ENCODE data around the gene GPR148. TPM values are rescaled to one million over a fixed set of nuclear protein-coding genes. Genes with fewer than 3 reads are reported as not detected.

Gene GPR148
- total RNA-seq, 2 experiments from 2014 or later: not detected

DNA sequence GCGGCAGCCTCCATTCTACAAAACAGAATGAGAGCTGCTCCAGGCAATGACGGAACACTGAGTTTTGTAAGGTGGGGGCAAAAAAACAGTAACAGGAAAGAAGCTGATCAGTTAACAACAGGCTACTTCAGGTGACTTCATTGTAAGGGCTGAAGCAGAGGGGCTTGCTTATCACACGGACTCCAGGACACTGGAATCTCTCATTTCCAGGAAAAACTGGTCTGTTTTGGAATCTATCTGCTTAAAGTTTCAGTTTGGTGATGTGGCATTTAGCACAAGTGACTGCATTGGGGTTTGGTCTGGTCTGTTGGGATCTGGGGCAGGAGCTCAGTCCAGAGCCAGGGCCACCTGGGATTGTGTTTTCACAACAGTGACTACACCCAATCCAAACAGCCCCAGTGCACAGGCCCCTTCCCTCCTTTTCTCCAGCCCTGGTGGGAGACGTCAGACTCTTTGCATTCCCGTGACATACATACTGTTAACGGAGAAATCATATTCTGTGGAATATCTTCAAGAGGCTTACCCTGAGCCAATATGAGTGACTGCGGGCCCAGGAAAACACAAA is 40.6 kb downstream of the GPR148 start:
- H3K4me3 Mint-ChIP-seq: no peak overlapping the region
- no peaks in the 10 kb centered on the region for H3K4me1 Mint-ChIP-seq
- CTCF ChIA-PET: no interaction called here
- no peak for ATAC-seq
- no peak for DNase-seq
- no peak overlapping the region for H3K27ac Mint-ChIP-seq
- H3K9me3 Mint-ChIP-seq (ENCODE audit: low read depth): peaks cover 3% of the 10 kb centered on the region
- no peaks in the 10 kb centered on the region for H3K27me3 Mint-ChIP-seq
- H3K36me3 Mint-ChIP-seq: no peaks in the 10 kb centered on the region

DNA sequence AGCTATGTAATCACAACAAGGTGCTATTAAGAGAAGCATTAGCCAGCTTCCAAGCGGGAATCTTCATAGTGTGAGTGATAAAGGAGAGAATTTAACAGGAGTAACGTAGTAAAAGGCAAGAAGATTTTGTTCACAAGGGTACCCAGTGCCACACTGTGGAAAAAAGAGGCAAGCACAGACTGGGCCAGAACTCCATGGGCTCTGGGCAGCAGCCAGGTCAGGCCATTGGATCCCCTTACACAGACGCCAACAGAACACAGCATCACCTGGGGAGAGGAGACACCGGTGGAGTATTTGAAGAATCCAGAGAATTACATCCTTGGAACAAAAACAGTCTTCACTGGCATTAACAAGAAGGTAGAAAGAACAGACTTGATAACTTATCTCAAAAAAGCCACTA is 47.7 kb downstream of the GPR148 start:
- ATAC-seq (no peak), DNase-seq (no peak)
- Mint-ChIP-seq H3K27ac (no peak overlapping the region), H3K36me3 (no peaks in the 10 kb centered on the region), H3K4me1 (no peaks in the 10 kb centered on the region), H3K27me3 (peaks cover 20% of the 10 kb centered on the region), H3K4me3 (no peak overlapping the region), H3K9me3 (ENCODE audit: low read depth) (peaks cover 3% of the 10 kb centered on the region)
- CTCF ChIA-PET: interaction anchor here (1.6 kb wide), 1 partner anchor 48 kb away, joined by 3 read pairs; no protein-coding TSS in a partner anchor

DNA sequence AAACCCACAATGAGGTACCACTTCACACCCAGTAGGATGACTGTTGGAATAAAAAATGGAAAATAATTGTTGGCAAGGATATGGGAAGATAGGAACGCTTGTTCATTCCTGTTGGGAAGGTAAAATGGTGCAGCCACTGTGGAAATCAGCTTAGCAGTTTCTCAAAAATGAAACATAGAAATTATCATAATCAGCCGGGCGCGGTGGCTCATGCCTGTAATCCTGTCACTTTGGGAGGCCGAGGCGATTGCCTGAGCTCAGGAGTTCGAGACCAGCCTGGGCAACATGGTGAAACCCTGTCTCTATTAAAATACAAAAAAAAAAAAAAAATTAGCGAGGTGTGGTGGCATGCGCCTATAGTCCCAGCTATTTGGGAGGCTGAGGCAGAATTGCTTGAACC is 49.9 kb downstream of the GPR148 start:
- H3K9me3 Mint-ChIP-seq (ENCODE audit: low read depth): no peaks in the 10 kb centered on the region
- DNase-seq (no peak), ATAC-seq (no peak)
- H3K36me3 Mint-ChIP-seq: no peaks in the 10 kb centered on the region
- no peak overlapping the region for H3K27ac Mint-ChIP-seq
- H3K27me3 Mint-ChIP-seq: peaks cover 32% of the 10 kb centered on the region
- no peaks in the 10 kb centered on the region for H3K4me1 Mint-ChIP-seq
- CTCF ChIA-PET: no interaction called here
- H3K4me3 Mint-ChIP-seq: no peak overlapping the region

Other genes starting within 250 kb of the GPR148 start
- gene POTEI, start 219.7 kb upstream of the GPR148 start, total RNA-seq: not detected
- gene CFC1B, start 207.8 kb upstream of the GPR148 start, total RNA-seq: not detected
- gene CFC1, start 129.5 kb upstream of the GPR148 start, total RNA-seq: not detected
- gene POTEJ, start 117.6 kb upstream of the GPR148 start, total RNA-seq: not detected
- gene AMER3, start 26.5 kb downstream of the GPR148 start, total RNA-seq: not detected
- gene ARHGEF4, start 107.8 kb downstream of the GPR148 start, total RNA-seq: under 1 TPM; 0.30 to 0.41 TPM

Data from activated CD8-positive, alpha-beta memory T cell treated with anti-CD3 and anti-CD28 coated beads, Interleukin-2, amount 10 ng/mL, durations not matched to agents 7 days and 5 days (primary cell).